Neural cell (in vitro differentiated cells): Measurements from ENCODE around the gene FILIP1.

Experiments
- CTCF ChIP-seq: fragments of 450-650 bp; IDR thresholded peaks from 2 replicates; pipeline ENCODE4 v1.5.1; 2014; ENCODE audit warnings: antibody characterized with exemption, mild to moderate bottlenecking, moderate library complexity; ENCODE audit not compliant: poor library complexity, severe bottlenecking
- REST ChIP-seq: IDR thresholded peaks from 2 replicates; pipeline ENCODE4 v1.6.1; 2012; ENCODE audit warnings: borderline replicate concordance

- no peak for TF ChIP-seq CTCF
- TF ChIP-seq REST: no peak
Observed at GRCh38 chr6:75498862-75499261, 5.3 kb upstream of the FILIP1 start.
